Gastrocnemius medialis (tissue), 4 donors: ENCODE results near the gene SLC2A4RG. TPM values are rescaled to one million over a fixed set of nuclear protein-coding genes. Genes with fewer than 3 reads are reported as not detected.
A peak's percentile ranks its signal among the peaks of the same experiment; 100 is the strongest.
"Not testable (repeated sequence)": the region's sequence is repeated elsewhere in the genome, so short reads cannot be mapped to it uniquely, and the experiment has no call there.

Experiments used
- ATAC-seq, 2 donors: fragments of 150-250 bp; one replicate each; pipeline ENCODE4 v1.9.1; 2016
- DNase-seq, 2 donors: peaks; one replicate each; pipeline ENCODE4 v3.0.0-alpha.2; 2019
- H3K27ac ChIP-seq, 4 donors: fragments of 200-600 bp; sonication (generic); 1 replicate in 1 of 4; 2 replicates in 3 of 4; pipeline ENCODE4 v1.5.1; 2016 to 2018; ENCODE audit warnings: mild to moderate bottlenecking in 2 of 4, moderate library complexity in 1 of 4
- H3K27me3 ChIP-seq, 3 donors: fragments of 200-600 bp; sonication (generic) in 2 of 3; 1 replicate in 1 of 3; 2 replicates in 2 of 3; pipeline versions ENCODE4 v1.5.1 to v1.6.0; 2016 to 2019; ENCODE audit warnings: mild to moderate bottlenecking in 1 of 3, moderate library complexity in 1 of 3
- H3K36me3 ChIP-seq, 2 donors: fragments of 200-600 bp; sonication (generic) in 1 of 2; one replicate each; pipeline ENCODE4 v1.5.1; 2017 to 2018
- H3K4me1 ChIP-seq, 2 donors: fragments of 200-600 bp; sonication (generic) in 1 of 2; one replicate each; pipeline ENCODE4 v1.5.1; 2016 to 2017; ENCODE audit warnings: mild to moderate bottlenecking in 2 of 2
- H3K4me3 ChIP-seq, 4 donors: fragments of 200-600 bp; sonication (generic) in 3 of 4; 1 replicate in 1 of 4; 2 replicates in 3 of 4; pipeline ENCODE4 v1.5.1; 2016 to 2019; ENCODE audit warnings: mild to moderate bottlenecking in 2 of 4
- H3K9me3 ChIP-seq, 3 donors: fragments of 200-600 bp; sonication (generic) in 2 of 3; 1 replicate in 1 of 3; 2 replicates in 2 of 3; pipeline ENCODE4 v1.5.1; 2016 to 2019
- POLR2A ChIP-seq, 2 donors: fragments of 450-650 bp; IDR thresholded peaks; one replicate each; pipeline ENCODE4 v1.6.1; 2017; ENCODE audit warnings: antibody characterized with exemption in 2 of 2, mild to moderate bottlenecking in 2 of 2, moderate library complexity in 2 of 2
- in situ Hi-C, 4 donors: fragments of 200-750 bp; cut with MboI; loops; one replicate each; pipeline versions ENCODE4 v1.15.0 to v1.8.0; 2017; ENCODE audit warnings: low sequenced_read_pairs in 4 of 4
- intact Hi-C: fragments of 100-400 bp; cut with DNase I; formaldehyde crosslinking; loops from one replicate; pipeline ENCODE4 v1.15.1; 2023; ENCODE audit warnings: low total_unique reads
- total RNA-seq, 4 donors: library from RNA; depleted of rRNA; stranded (reverse); fragments of >200 nt; gene quantifications; one replicate each; pipeline versions ENCODE4 v1.1.0 to v1.2.3, GENCODE V29; 2016
- TF ChIP-seq, protein P1 (sequence below), 5 experiments: fragments of 450-650 bp in 3 of 5; fragments of 200-600 bp in 2 of 5; sonication (generic) in 2 of 5; IDR thresholded peaks in 4 of 5; conservative IDR thresholded peaks in 1 of 5; 1 replicate in 4 of 5; 2 replicates in 1 of 5; pipeline ENCODE4 v1.5.1; 2016 to 2019; ENCODE audit warnings: antibody characterized with exemption in 5 of 5, mild to moderate bottlenecking in 3 of 5, moderate library complexity in 3 of 5

The SLC2A4RG gene
- total RNA-seq, 4 donors from 2014 or later: 26.0 to 58.7 (median 39.1) TPM

DNA sequence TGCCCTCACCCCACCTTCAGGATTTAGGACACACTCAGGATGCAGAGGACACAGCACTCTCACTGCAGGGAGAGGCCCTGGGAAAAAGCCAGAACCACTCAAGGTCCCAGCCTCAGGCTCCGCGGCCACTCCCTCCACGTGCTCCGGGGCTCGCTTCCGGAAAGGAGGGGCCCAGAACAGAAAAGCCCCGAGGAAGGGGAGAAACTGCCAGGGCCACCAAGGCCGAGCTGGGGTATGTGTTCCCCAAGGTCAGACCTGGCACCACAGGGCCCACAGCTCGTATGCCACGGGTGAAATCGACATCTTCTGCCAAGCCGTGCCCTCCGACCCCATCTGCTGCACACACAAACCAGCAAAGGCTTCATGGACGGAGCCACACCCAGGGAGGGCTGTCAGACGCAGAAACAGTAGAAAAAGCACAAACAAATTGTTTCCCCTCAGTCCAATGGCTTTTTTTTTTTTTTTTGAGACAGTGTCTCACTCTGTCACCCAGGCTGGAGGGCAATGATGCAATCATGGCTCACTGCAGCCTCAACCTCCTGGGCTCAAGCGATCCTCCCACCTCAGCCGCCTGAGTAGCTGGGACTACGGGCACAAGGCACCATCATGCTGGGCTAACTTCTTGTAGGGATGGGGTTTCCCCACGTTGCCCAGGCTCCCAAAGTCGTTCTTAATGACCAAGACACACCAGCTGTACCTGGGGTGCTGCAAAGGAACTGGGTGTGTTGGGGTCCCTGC lies 33.4 kb downstream of the SLC2A4RG start:
- in situ Hi-C loops: no loop called here
- Histone ChIP-seq H3K4me1 (no peaks in the 10 kb centered on the region), H3K27me3 (no peaks in the 10 kb centered on the region), H3K9me3 (no peaks in the 10 kb centered on the region), H3K36me3 (no peaks in the 10 kb centered on the region), H3K27ac (no peak overlapping the region), H3K4me3 (no peak overlapping the region)
- ATAC-seq (no peak), DNase-seq (no peak)
- intact Hi-C loops: loop anchor here (5.0 kb wide), 1 partner anchor 49 kb away; no protein-coding TSS in a partner anchor
- no peak for TF ChIP-seq POLR2A (IDR thresholded peaks at IDR 0.05)
- TF ChIP-seq, protein P1, sequence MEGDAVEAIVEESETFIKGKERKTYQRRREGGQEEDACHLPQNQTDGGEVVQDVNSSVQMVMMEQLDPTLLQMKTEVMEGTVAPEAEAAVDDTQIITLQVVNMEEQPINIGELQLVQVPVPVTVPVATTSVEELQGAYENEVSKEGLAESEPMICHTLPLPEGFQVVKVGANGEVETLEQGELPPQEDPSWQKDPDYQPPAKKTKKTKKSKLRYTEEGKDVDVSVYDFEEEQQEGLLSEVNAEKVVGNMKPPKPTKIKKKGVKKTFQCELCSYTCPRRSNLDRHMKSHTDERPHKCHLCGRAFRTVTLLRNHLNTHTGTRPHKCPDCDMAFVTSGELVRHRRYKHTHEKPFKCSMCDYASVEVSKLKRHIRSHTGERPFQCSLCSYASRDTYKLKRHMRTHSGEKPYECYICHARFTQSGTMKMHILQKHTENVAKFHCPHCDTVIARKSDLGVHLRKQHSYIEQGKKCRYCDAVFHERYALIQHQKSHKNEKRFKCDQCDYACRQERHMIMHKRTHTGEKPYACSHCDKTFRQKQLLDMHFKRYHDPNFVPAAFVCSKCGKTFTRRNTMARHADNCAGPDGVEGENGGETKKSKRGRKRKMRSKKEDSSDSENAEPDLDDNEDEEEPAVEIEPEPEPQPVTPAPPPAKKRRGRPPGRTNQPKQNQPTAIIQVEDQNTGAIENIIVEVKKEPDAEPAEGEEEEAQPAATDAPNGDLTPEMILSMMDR (IDR thresholded peaks at IDR 0.05 in 4 of 5, conservative IDR thresholded peaks at IDR 0.05 in 1 of 5): no peak

DNA sequence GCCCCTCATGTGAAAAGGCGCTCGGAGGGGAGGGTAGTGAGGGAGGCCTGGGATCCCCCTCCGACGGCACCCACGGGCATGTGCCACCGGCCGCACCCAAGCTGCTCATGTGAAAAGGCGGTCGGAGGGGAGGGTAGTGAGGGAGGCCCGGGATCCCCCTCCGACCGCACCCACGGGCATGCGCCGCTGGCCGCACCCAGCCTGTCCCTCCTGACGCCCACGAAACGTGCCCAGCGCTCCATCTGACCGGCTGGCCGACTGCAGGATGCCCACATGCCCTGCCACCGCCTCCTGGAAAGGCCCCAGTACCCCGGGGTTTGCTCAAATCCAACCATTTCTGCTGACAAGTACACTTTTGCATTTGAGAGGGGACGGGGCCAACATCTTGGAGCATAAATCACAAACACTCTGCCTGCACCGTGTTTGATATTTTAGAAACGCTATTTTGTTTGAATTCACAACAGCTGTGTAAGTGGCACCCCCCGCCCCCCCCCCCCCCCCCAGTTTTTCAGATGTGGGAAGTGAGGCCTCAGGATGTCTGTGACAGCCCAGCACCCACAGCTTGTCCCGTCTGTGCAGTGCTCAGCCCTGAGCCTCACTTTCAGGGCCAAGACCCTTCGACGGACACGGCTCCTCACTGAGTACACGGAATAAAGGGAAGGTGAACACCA lies 34.1 kb downstream of the SLC2A4RG start:
- no peak for TF ChIP-seq POLR2A (IDR thresholded peaks at IDR 0.05)
- TF ChIP-seq, protein P1 (IDR thresholded peaks at IDR 0.05 in 4 of 5, conservative IDR thresholded peaks at IDR 0.05 in 1 of 5): no peak
- intact Hi-C loops (loop anchor here (5.0 kb wide), 1 partner anchor 49 kb away; no protein-coding TSS in a partner anchor), in situ Hi-C loops (no loop called here)
- no peaks in the 10 kb centered on the region for H3K36me3 ChIP-seq
- no peak overlapping the region for H3K4me3 ChIP-seq
- DNase-seq: no peak
- ATAC-seq: no peak
- no peaks in the 10 kb centered on the region for H3K9me3 ChIP-seq
- no peaks in the 10 kb centered on the region for H3K27me3 ChIP-seq
- no peaks in the 10 kb centered on the region for H3K4me1 ChIP-seq
- H3K27ac ChIP-seq: no peak overlapping the region

DNA sequence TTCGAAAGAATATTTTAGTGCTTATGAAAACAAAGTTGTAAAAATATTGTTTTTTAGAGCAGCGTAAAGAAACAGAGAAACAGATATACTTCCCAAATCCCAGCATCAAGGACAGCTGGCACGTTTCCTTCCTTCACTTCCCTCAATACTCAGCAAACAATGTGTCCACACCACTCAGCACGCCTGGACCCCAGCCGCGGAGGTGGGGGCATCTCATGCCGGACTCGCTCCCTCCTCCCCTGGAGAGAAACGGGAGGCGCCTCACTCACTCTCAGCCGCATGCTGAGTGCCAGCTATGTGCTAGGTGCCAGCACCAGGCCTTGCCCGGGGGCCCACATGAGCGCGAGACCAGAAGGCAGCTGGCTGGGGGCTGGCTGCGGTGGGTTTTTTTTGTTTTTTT lies 34.7 kb downstream of the SLC2A4RG start:
- no peak for ATAC-seq
- H3K4me1 ChIP-seq: no peaks in the 10 kb centered on the region
- no peaks in the 10 kb centered on the region for H3K36me3 ChIP-seq
- H3K27me3 ChIP-seq: no peaks in the 10 kb centered on the region
- in situ Hi-C loops: no loop called here
- TF ChIP-seq, protein P1 (IDR thresholded peaks at IDR 0.05 in 4 of 5, conservative IDR thresholded peaks at IDR 0.05 in 1 of 5): no peak
- no peak for TF ChIP-seq POLR2A (IDR thresholded peaks at IDR 0.05)
- intact Hi-C loops: loop anchor here (5.0 kb wide), 1 partner anchor 48 kb away; no protein-coding TSS in a partner anchor
- H3K27ac ChIP-seq: no peak overlapping the region
- no peak overlapping the region for H3K4me3 ChIP-seq
- DNase-seq: no peak
- H3K9me3 ChIP-seq: no peaks in the 10 kb centered on the region

DNA sequence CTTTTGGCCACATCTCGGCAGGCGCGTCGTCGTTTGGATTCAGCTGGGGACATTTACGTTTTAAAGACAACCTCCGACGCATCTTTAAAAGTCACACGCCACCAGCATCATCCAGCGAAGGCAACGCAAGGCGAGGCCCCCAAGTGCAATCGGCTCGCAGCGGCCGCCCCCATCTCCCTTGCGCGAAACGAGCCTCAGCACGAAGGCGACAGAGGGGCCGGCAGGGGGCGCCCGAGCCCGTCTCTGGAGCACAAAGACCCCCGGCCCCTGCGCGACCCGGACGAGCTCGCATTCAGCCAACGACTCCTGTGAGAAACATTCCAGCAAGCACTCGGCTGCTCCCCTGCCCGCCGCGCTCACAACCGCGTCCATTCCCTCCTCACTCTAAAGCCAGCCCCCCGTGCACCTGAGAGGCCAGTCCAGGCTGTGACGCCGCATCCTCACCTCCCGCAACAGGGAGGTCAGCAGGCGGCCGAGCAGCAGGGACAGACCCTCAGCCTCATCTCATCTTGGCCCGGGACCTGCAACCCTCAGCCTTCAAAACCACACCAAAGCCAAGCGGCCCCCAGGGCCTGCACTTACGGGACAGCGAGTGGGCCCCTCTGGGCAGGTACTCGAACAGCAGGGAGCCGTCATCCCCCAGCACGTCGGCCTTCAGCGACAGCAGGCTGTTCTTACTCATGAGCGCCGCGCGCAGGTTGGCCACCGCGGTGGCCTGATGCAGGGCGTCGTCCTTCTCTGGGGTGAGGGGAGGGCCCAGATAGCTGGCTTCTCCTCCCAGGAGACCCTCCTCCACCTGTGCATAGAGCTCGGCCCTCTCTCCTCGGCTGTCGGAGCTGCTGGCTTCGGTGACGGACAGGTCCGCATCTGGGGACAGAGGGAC lies 35.8 kb downstream of the SLC2A4RG start:
- TF ChIP-seq, protein P1 (IDR thresholded peaks at IDR 0.05 in 4 of 5, conservative IDR thresholded peaks at IDR 0.05 in 1 of 5): peak; percentile 24 to 68 (median 52)
- TF ChIP-seq POLR2A (IDR thresholded peaks at IDR 0.05): no peak
- no peaks in the 10 kb centered on the region for H3K4me1 ChIP-seq
- peak overlapping the region in 1 of 4 donors; percentile 22 for H3K4me3 ChIP-seq
- intact Hi-C loops: no loop called here
- no peak overlapping the region for H3K27ac ChIP-seq
- H3K9me3 ChIP-seq: no peaks in the 10 kb centered on the region
- peak in 1 of 2 donors; percentile 19 for ATAC-seq
- DNase-seq: no peak
- no peaks in the 10 kb centered on the region for H3K36me3 ChIP-seq
- in situ Hi-C loops: no loop called here
- H3K27me3 ChIP-seq: no peaks in the 10 kb centered on the region

DNA sequence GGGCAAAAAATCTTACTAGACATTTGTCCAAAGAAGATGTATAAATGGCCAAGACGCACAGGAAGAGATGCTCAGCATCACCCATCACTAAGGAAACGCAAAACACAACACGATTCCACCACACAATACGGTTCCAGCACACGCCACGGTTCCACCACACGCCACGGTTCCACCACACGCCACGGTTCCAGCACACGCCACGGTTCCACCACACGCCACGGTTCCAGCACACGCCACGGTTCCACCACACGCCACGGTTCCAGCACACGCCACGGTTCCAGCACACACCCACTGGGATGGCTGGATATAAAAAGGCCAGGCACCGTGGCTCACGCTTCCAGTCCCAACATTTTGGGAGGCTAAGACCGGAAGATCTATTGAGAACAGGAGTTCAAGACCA lies 37.3 kb downstream of the SLC2A4RG start:
- H3K27me3 ChIP-seq, DNase-seq, H3K4me1 ChIP-seq, ATAC-seq, H3K36me3 ChIP-seq, in situ Hi-C loops, H3K27ac ChIP-seq, intact Hi-C loops, H3K4me3 ChIP-seq, H3K9me3 ChIP-seq: not testable (repeated sequence)
